ENCODE data around the gene NCK2.

NCK2 gene

DNA sequence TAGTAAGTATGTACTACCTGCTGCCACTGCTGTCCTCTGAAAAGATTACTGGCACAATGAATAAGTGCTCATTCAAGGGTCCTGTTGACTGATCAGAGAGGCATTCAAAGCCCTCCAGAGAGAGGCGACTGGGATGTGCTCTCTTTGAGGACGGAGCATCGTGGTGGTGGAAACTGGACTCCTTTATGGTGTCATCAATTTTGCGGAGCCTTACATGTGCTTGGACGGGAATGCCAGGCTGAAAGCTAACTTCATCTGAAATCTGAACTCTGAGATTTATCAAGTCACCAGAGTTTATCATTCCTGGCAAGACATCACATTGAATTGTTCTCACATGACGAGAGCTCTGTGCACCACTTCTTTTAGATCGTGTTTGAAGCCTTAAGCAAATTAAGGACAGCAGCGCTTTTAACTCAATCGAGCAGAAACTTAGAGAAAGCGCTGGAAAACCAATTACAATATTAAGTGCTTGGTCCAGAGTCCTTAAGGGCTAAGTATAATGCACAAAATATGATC lies 138.3 kb downstream of the NCK2 start:
- Histone ChIP-seq H3K36me3 (ENCODE audit: low read depth) (peaks cover 12% of the 10 kb centered on the region; the same call in 1 of the 2 replicates), H3K9me3 (ENCODE audit: severe bottlenecking) (no peaks in the 10 kb centered on the region), H3K4me3 (ENCODE audit: severe bottlenecking) (no peak overlapping the region), H3K27me3 (ENCODE audit: insufficient read depth, poor library complexity, severe bottlenecking) (no peaks in the 10 kb centered on the region), H3K27ac (ENCODE audit: poor library complexity, severe bottlenecking) (no peak overlapping the region), H3K4me1 (ENCODE audit: insufficient read depth, poor library complexity, severe bottlenecking) (no peaks in the 10 kb centered on the region)
- TF ChIP-seq, protein P1, sequence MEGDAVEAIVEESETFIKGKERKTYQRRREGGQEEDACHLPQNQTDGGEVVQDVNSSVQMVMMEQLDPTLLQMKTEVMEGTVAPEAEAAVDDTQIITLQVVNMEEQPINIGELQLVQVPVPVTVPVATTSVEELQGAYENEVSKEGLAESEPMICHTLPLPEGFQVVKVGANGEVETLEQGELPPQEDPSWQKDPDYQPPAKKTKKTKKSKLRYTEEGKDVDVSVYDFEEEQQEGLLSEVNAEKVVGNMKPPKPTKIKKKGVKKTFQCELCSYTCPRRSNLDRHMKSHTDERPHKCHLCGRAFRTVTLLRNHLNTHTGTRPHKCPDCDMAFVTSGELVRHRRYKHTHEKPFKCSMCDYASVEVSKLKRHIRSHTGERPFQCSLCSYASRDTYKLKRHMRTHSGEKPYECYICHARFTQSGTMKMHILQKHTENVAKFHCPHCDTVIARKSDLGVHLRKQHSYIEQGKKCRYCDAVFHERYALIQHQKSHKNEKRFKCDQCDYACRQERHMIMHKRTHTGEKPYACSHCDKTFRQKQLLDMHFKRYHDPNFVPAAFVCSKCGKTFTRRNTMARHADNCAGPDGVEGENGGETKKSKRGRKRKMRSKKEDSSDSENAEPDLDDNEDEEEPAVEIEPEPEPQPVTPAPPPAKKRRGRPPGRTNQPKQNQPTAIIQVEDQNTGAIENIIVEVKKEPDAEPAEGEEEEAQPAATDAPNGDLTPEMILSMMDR (IDR thresholded peaks at IDR 0.05; ENCODE audit: poor library complexity, severe bottlenecking): no peak
- DNase-seq (ENCODE audit: low spot score): no peak
- ATAC-seq (ENCODE audit: low read depth): no peak

DNA sequence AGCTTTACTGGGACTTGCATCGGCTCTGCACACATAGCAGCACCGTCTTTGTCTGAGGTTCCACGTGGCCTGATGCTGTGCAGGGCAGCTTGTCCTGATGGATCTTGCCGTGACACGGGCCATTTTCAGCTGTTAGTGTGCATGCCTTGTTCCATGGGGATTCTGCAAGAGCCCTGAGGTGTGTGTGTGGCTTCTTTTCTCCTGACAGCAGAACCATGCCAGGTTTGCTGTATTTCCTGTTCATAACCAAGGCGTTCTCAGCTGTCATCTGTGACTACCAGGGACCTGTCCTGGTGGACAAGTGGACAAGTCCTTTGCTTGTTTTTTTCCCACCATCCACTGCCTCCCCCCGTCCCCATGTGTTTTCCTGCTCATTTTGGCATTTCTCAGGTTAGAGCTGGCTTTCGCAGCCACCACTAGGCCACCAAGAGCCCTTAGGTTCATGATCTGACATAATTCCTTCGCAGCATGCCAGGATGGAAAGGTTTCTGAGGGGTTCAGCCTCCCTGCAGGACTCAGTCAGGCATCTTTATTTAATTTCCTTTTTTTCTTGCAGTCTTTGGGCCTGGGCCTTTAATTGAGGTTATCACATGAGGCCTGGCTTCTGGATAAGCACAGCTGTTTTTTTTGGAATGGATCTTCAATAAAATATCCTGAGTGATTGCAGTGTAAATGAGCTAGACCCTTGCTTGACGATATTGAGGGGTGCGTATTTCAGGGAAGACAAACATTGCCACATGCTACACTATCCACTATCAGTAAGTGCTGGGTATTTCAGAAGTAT lies 139.4 kb downstream of the NCK2 start:
- no peak overlapping the region for H3K27ac ChIP-seq (ENCODE audit: poor library complexity, severe bottlenecking)
- H3K27me3 ChIP-seq (ENCODE audit: insufficient read depth, poor library complexity, severe bottlenecking): no peaks in the 10 kb centered on the region
- no peaks in the 10 kb centered on the region for H3K9me3 ChIP-seq (ENCODE audit: severe bottlenecking)
- TF ChIP-seq, protein P1 (IDR thresholded peaks at IDR 0.05; ENCODE audit: poor library complexity, severe bottlenecking): no peak
- H3K4me3 ChIP-seq (ENCODE audit: severe bottlenecking): no peak overlapping the region
- H3K36me3 ChIP-seq (ENCODE audit: low read depth): peaks cover 21% of the 10 kb centered on the region; the same call in 1 of the 2 replicates
- DNase-seq (ENCODE audit: low spot score): no peak
- ATAC-seq (ENCODE audit: low read depth): no peak
- no peaks in the 10 kb centered on the region for H3K4me1 ChIP-seq (ENCODE audit: insufficient read depth, poor library complexity, severe bottlenecking)

DNA sequence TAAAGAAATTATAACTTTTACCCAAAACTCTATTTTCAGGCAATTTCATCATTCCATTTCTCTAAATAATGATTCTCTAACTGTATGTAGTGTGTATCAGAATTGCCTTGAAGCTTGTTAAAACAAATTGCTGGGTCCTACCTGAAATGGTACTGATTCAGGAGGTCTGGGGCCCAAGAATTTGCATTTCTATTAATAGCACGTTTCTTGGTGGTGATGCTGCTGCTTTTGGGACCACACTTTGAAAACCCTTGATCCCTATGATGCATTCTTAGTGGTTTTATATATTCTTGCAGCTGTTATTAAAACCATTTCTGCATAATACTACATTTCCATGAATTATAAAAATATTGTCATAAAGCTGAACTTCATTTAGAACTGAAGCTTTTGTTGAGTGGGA lies 140.7 kb downstream of the NCK2 start:
- Histone ChIP-seq H3K36me3 (ENCODE audit: low read depth) (peaks cover 21% of the 10 kb centered on the region; the same call in 1 of the 2 replicates), H3K4me3 (ENCODE audit: severe bottlenecking) (no peak overlapping the region), H3K4me1 (ENCODE audit: insufficient read depth, poor library complexity, severe bottlenecking) (no peaks in the 10 kb centered on the region), H3K27ac (ENCODE audit: poor library complexity, severe bottlenecking) (no peak overlapping the region), H3K27me3 (ENCODE audit: insufficient read depth, poor library complexity, severe bottlenecking) (no peaks in the 10 kb centered on the region), H3K9me3 (ENCODE audit: severe bottlenecking) (no peaks in the 10 kb centered on the region)
- TF ChIP-seq, protein P1 (IDR thresholded peaks at IDR 0.05; ENCODE audit: poor library complexity, severe bottlenecking): no peak
- ATAC-seq (ENCODE audit: low read depth): no peak
- no peak for DNase-seq (ENCODE audit: low spot score)

DNA sequence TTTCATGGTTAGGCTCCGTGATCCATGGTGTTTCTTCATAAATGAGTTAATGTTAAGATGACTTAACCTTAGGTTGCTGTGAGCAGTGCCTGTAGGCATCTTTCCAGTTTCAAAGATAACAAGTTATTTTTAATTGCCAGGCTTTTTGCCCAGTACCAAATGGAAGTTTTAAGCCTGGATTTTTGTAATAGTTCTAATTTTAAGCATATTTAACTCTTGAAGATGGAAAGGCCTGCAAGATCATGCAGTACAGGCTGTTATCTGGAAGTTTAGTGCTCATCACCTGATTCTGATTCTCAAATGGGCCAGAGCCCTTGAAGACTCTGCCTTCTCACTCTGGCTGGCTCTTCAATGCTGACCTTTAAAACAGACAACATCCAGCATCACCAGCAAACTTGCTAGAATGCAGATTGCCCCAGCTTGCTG lies 141.3 kb downstream of the NCK2 start:
- no peak overlapping the region for H3K27ac ChIP-seq (ENCODE audit: poor library complexity, severe bottlenecking)
- no peak for DNase-seq (ENCODE audit: low spot score)
- H3K9me3 ChIP-seq (ENCODE audit: severe bottlenecking): no peaks in the 10 kb centered on the region
- ATAC-seq (ENCODE audit: low read depth): no peak
- TF ChIP-seq, protein P1 (IDR thresholded peaks at IDR 0.05; ENCODE audit: poor library complexity, severe bottlenecking): no peak
- H3K36me3 ChIP-seq (ENCODE audit: low read depth): peaks cover 21% of the 10 kb centered on the region; the same call in 1 of the 2 replicates
- H3K4me1 ChIP-seq (ENCODE audit: insufficient read depth, poor library complexity, severe bottlenecking): no peaks in the 10 kb centered on the region
- H3K27me3 ChIP-seq (ENCODE audit: insufficient read depth, poor library complexity, severe bottlenecking): no peaks in the 10 kb centered on the region
- H3K4me3 ChIP-seq (ENCODE audit: severe bottlenecking): no peak overlapping the region

DNA sequence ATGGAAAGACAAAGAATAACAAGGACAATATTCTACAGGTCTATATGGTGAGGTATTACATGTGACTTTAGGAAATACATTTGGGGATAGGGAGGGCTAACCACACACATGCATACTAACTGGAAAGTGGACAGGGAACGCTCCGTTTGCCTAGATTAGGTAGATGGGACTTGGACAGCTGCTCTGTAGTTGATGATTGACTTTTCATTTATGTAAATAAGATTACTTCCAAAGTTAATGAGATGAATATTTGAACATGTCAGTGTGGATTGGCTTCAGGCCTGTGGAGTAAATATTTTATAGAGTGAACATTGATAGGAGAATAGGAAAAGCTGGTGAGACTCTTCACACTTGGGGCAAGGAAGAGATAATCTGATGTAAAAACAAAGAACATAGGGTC lies 142.0 kb downstream of the NCK2 start:
- Histone ChIP-seq H3K4me1 (ENCODE audit: insufficient read depth, poor library complexity, severe bottlenecking) (no peaks in the 10 kb centered on the region), H3K27me3 (ENCODE audit: insufficient read depth, poor library complexity, severe bottlenecking) (no peaks in the 10 kb centered on the region), H3K27ac (ENCODE audit: poor library complexity, severe bottlenecking) (no peak overlapping the region), H3K36me3 (ENCODE audit: low read depth) (peaks cover 21% of the 10 kb centered on the region; the same call in 1 of the 2 replicates), H3K9me3 (ENCODE audit: severe bottlenecking) (no peaks in the 10 kb centered on the region), H3K4me3 (ENCODE audit: severe bottlenecking) (no peak overlapping the region)
- TF ChIP-seq, protein P1 (IDR thresholded peaks at IDR 0.05; ENCODE audit: poor library complexity, severe bottlenecking): no peak
- ATAC-seq (ENCODE audit: low read depth) (no peak), DNase-seq (ENCODE audit: low spot score) (no peak)
